ENCODE measurements around the gene RINL. TPM values are rescaled to one million over a fixed set of nuclear protein-coding genes. Genes with fewer than 3 reads are reported as not detected.

Gene RINL
- total and polyA plus RNA-seq, 2 of the 8 experiments (the other 6 are each of a cell fraction or from before 2014, with no cell fraction given) = 11.1 to 11.9 TPM

DNA sequence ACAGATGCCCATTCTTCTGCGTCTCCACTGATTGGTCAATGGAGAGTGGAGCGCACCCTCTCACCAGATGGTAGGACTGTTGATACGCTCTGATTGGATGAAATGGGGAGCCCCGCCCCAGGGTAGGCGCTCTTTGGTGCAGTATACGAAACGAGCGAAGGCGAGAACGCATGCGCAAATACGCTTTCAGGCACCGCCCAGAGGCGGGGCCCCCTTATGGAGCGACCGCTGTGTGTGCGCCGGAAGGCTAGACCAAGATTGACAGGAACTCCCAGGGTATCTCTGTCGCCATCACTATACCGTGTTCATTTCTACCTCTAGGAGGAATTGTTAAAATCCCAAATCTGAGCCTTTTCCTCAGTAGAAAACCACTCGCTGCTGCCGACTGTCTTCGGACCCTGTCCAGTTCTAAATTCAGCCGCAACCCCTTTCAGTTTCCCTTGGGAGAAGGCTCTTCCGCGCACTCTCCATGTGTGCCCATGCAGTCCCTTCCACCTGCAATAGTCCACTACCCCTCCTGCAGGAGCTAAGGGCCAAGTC lies 27.6 kb downstream of the RINL start:
- H3K79me2 ChIP-seq (ENCODE audit: control insufficient read depth in 1 of 2, insufficient read depth in 2 of 2, low read length in 2 of 2) = peaks cover 22 to 34% of the 10 kb centered on the region in 2 experiments
- ChIA-PET POLR2A (ENCODE audit: partially characterized antibody) (interaction anchor here (1.0 to 4.5 kb wide), 13 partner anchors 9 to 194 kb away, joined by 3 to 65 read pairs (median 9); partner anchors contain the start of genes ECH1, MRPS12, RINL and SARS2), CTCF (ENCODE audit: partially characterized antibody) (interaction anchor here (1.1 to 4.3 kb wide), 5 partner anchors 13 to 43 kb away, joined by 3 to 21 read pairs (median 4); no protein-coding TSS in a partner anchor)
- peaks cover 20 to 35% (median 23%) of the 10 kb centered on the region in 4 experiments for H3K36me3 ChIP-seq (ENCODE audit: control insufficient read depth in 2 of 4, insufficient read depth in 4 of 4, low read length in 3 of 4)
- 1% methylated on average over 26 of the region's 26 CpGs; no CpG with 5 or more reads in 1 of the 2 experiments for WGBS, 2 experiments (ENCODE audit: extremely low coverage in 1 of 2, insufficient coverage in 1 of 2, insufficient read length in 1 of 2, insufficient replicate concordance in 2 of 2, low coverage in 1 of 2, low lambda C conversion rate in 2 of 2, missing lambda C conversion rate in 1 of 2)
- H3K27ac ChIP-seq (ENCODE audit: low read depth, low read length) = peak overlapping the region; percentile 70
- H4K91ac ChIP-seq (replicated peaks; ENCODE audit: insufficient read length, low read length) = peak overlapping the region; percentile 63
- H3K4me2 ChIP-seq (ENCODE audit: insufficient read depth in 1 of 2, low read depth in 2 of 2, low read length in 2 of 2) = peak overlapping the region; percentile 96 to 97
- H2AFZ ChIP-seq (ENCODE audit: low read length) = no peak overlapping the region
- DNase-seq (ENCODE audit: low read depth in 1 of 2, low spot score in 2 of 2) = peak in 1 of 2 experiments; percentile 96
- no peak overlapping the region for H2AK5ac ChIP-seq (ENCODE audit: low read depth, low read length)
- no peak for FAIRE-seq
- H4K20me1 ChIP-seq (replicated peaks in 1 of 2; ENCODE audit: control insufficient read depth in 1 of 2, insufficient read depth in 2 of 2, low read length in 2 of 2) = peaks cover 12 to 21% of the 10 kb centered on the region in 2 experiments
- H4K8ac ChIP-seq (ENCODE audit: extremely low read depth, insufficient read depth, low read length) = peak overlapping the region; percentile 91; the same call in 1 of the 2 replicates
- H3K4me3 ChIP-seq (ENCODE audit: extremely low read depth in 1 of 4, insufficient read depth in 2 of 4, low read depth in 3 of 4, low read length in 4 of 4) = peak overlapping the region; percentile 67 to 97 (median 79)
- H2BK5ac ChIP-seq (ENCODE audit: low read depth, low read length) = peak overlapping the region; percentile 76
- no peak overlapping the region for H3K56ac ChIP-seq (replicated peaks; ENCODE audit: insufficient read length, low read depth, low read length)
- peak overlapping the region; percentile 68; the same call in 1 of the 2 replicates for H2BK12ac ChIP-seq (ENCODE audit: low read depth, low read length)
- H3K23me2 ChIP-seq (ENCODE audit: low read depth, low read length) = peaks cover 22% of the 10 kb centered on the region
- H2BK120ac ChIP-seq (replicated peaks; ENCODE audit: low read depth, low read length) = no peak overlapping the region
- peak overlapping the region; percentile 10 for H3K4ac ChIP-seq (replicated peaks; ENCODE audit: insufficient read length, low read depth, low read length)
- no peak overlapping the region for H2BK15ac ChIP-seq (ENCODE audit: low read length)
- no peak overlapping the region for H3K14ac ChIP-seq (ENCODE audit: insufficient read length)
- no peaks in the 10 kb centered on the region for H3K9me3 ChIP-seq (ENCODE audit: insufficient read depth in 2 of 2, low read depth in 1 of 2, low read length in 1 of 2)
- H3K9ac ChIP-seq (replicated peaks in 1 of 4; ENCODE audit: extremely low read depth in 1 of 4, low read depth in 3 of 4, low read length in 3 of 4) = peak overlapping the region; percentile 14 to 81 (median 61)
- H3K18ac ChIP-seq (ENCODE audit: extremely low read depth, low read length) = peak overlapping the region; percentile 11; the same call in 1 of the 2 replicates
- H3K4me1 ChIP-seq (replicated peaks in 1 of 4; ENCODE audit: control insufficient read depth in 3 of 4, insufficient read depth in 4 of 4, low read length in 3 of 4) = peaks cover 2 to 16% (median 11%) of the 10 kb centered on the region in 4 experiments
- H3K79me1 ChIP-seq (ENCODE audit: low read depth, low read length) = peaks cover 9% of the 10 kb centered on the region; the same call in 1 of the 2 replicates
- H4K5ac ChIP-seq (ENCODE audit: insufficient read length, low read depth, low read length) = peak overlapping the region; percentile 75
- H3K27me3 ChIP-seq (replicated peaks in 1 of 4; ENCODE audit: control insufficient read depth in 3 of 4, extremely low read depth in 1 of 4, insufficient read depth in 3 of 4, low read length in 3 of 4) = no peaks in the 10 kb centered on the region
- no peak overlapping the region for H3K23ac ChIP-seq (ENCODE audit: insufficient read length)
- no peak overlapping the region; the same call in 1 of the 2 replicates for H2BK20ac ChIP-seq (ENCODE audit: low read length)
- 0 out of 2 replicates have a peak, but pooled peaks have one; percentile 45 for TF ChIP-seq RFX5 (IDR thresholded peaks at IDR 0.05; ENCODE audit: borderline replicate concordance, low read depth, low read length)
- TF ChIP-seq, protein P1, sequence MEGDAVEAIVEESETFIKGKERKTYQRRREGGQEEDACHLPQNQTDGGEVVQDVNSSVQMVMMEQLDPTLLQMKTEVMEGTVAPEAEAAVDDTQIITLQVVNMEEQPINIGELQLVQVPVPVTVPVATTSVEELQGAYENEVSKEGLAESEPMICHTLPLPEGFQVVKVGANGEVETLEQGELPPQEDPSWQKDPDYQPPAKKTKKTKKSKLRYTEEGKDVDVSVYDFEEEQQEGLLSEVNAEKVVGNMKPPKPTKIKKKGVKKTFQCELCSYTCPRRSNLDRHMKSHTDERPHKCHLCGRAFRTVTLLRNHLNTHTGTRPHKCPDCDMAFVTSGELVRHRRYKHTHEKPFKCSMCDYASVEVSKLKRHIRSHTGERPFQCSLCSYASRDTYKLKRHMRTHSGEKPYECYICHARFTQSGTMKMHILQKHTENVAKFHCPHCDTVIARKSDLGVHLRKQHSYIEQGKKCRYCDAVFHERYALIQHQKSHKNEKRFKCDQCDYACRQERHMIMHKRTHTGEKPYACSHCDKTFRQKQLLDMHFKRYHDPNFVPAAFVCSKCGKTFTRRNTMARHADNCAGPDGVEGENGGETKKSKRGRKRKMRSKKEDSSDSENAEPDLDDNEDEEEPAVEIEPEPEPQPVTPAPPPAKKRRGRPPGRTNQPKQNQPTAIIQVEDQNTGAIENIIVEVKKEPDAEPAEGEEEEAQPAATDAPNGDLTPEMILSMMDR (IDR thresholded peaks at IDR 0.05; ENCODE audit: control extremely low read depth in 1 of 3, insufficient read depth in 1 of 3, low read depth in 1 of 3, low read length in 3 of 3) = no peak
- TF ChIP-seq, protein P2, sequence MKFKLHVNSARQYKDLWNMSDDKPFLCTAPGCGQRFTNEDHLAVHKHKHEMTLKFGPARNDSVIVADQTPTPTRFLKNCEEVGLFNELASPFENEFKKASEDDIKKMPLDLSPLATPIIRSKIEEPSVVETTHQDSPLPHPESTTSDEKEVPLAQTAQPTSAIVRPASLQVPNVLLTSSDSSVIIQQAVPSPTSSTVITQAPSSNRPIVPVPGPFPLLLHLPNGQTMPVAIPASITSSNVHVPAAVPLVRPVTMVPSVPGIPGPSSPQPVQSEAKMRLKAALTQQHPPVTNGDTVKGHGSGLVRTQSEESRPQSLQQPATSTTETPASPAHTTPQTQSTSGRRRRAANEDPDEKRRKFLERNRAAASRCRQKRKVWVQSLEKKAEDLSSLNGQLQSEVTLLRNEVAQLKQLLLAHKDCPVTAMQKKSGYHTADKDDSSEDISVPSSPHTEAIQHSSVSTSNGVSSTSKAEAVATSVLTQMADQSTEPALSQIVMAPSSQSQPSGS (IDR thresholded peaks at IDR 0.05; ENCODE audit: low read length) = no peak

All from H1 (cell line).